GM20431 (cell line): ENCODE measurements around the gene TAC4.
"Not testable (repeated sequence)": the region's sequence is repeated elsewhere in the genome, so short reads cannot be mapped to it uniquely, and the experiment has no call there.

Experiments
- in situ Hi-C: fragments of 300-500 bp; cut with MseI, MboI; formaldehyde crosslinking; loops from one replicate; pipeline ENCODE4 v1.15.0; 2020; ENCODE audit warnings: low sequenced_read_pairs; ENCODE audit not compliant: unreplicated experiment

TAC4 gene

DNA sequence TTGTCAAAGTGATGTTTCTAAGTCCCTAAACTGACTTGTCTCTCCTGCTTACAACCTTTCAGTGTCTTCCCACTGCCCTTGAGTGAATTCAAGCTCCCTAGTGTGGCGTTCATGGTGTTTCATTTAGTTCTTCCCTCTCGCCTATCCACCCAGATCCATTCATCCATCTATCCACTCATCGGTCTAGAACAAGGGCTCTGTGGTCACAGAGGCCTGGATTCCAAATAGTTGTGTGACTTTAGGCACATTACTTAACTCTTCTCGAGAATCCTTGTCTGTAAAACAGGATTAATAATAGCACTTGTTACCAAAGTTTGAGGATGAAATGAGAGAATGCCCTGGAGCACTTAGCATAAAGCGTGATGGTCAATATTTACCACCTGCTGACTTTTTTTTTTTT, 870 bp upstream of the TAC4 start:
- in situ Hi-C loops, result no loop called here

DNA sequence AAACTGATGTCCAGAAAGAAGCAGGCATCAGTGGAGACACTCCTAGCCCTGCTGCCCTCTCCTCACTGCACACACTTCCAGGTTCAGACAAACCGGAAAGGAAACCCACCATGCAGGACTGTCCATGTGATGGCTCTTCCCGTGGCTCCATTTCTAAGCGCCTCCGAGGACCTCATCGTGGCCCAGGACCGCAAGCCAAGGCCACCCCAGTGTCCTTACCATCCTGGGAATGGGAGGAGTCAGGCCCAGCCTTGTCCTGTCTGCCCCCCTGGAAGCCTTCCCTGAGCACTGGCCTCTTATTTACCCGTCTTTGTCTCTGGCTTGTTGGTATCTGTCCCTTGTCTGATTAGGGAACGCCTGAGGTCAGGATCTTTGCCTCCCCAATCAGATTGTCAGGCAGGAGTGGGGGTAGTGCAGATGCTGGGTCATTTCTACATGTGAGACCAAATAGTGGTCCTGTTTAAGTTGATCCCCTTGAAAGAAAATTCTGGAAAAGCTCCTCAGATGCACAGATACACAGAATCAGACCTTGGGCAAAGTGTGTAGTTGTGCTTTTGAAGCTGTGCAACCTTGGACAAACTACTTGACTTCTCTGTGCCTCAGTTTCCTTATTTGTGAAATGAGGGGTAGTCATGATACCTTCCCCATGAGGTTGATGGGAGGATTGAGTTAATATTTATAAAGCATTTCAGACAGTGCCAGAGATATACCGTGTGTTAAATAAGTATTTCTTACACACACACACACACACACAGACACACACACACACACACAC, 744 bp downstream of the TAC4 start:
- in situ Hi-C loops, result no loop called here

DNA sequence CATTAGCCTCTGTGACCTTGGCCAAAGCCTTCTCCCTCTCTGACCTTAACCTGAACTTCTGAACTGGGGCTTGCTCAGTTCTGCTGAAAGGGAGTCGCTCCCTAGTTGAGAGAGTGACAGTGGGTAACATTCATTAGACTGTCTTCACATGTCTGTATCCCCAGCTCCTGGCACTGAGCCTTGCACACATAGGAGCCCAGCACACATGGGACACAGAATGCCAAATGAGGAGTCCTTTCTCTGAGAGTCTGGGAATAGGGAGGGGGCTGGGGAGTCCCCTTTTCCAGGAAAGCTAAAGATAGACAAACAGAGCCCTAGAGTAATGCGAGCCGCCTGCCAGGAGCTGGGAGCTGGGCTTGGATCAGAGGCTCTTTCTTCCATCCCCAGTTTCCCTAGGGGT, 2.5 kb downstream of the TAC4 start:
- in situ Hi-C loops, result no loop called here

DNA sequence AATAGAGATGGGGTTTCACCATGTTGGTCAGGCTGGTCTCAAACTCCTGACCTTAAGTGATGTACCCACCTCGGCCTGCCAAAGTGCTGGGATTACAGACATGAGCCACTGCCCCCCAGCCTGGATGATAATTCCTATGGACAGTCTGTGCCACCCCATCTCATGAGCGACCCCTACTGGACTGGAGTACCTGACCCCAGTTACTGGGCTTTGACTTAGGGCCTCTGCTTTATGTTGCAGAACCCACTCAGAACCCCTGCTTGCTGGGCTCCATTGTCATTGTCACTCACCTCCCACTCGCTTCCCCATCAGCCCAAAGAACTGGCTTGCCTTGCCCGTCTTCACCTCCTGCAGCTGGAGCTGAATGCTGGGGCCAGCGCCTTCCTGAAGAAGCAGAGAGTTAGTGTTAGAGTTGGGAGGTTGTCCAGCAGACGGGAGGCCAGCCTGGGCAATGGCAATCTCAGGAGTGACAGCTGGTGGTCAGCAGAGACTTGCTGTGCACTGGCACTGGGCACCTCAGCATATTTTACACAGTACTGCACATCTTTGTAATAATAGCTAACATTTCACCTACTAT, 4.0 kb downstream of the TAC4 start:
- in situ Hi-C loops, result no loop called here

DNA sequence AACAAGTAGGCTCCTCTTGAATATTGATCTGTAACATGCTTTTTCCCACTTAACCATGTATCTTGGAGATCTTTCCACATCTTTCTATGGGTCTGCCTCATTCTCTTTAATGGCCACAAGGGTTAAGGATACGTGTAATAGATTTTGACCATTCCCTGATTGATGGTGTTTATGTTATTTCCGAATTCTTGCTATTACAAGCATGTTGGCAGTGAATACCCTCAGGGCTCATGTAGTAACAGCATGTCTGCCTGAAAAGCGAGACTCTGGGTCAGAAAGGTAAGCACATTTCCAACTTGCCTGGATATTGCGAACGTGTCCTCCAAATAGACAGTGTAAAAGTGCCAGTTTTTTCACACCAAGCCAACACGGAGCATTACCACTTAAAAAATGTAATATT, 5.0 kb downstream of the TAC4 start:
- in situ Hi-C loops, result no loop called here

DNA sequence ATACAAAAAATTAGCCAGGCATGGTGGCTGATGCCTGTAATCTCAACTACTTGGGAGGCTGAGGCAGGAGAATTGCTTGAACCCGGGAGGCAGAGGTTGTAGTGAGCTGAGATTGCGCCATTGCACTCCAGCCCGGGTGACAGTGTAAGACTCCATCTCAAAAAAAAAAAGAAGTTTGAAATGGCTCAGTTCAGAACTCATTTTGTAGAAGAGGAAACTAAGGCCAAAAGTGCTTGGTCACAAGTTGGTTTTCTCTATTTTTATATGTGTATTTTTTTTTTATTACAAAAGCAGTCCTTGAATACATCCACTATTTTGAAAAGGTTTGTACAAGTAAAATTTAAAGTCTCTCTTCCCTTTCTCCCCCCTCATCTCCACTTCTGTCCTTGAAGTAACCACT, 5.5 kb downstream of the TAC4 start:
- in situ Hi-C loops, result no loop called here

DNA sequence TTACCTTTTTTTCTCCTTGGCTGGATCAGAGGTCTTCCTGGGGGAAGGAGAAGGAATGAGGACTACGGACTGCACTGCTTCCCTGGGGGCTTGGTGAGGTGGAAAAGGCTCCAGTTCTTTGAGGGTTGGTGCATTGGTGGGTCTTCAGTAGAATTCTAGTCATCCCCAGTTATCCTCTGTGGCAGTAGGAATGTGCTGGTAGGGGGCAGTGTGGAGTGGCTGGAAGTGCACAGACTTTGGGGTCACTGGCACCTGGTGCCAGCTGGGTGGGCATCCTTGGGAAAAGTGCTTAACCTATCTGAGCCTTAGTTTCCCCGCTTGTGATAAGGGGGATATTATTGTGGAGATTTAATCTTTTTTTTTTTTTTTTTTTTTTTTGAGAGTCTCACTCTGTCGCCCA, 6.3 kb downstream of the TAC4 start:
- in situ Hi-C loops, result no loop called here

DNA sequence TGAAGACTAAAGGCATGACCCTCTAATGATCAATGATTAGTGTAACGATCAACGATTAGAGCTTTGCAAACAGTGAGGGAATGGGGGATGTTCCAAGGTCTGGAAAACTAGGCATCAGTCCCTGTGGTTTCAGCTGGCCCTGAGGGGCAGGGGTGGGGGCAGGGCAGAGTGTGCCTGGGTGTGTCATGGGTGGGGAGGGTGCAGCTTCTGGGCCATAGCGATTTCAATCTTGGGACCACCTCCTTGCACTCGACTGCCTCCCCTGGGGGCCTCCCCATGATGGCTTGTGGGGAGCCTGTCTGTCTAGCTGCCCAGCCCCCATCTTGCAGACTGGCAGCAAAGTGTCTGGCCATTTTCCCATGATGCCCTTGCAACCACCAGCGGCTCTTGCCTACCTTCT, 8.4 kb downstream of the TAC4 start:
- in situ Hi-C loops, result no loop called here

DNA sequence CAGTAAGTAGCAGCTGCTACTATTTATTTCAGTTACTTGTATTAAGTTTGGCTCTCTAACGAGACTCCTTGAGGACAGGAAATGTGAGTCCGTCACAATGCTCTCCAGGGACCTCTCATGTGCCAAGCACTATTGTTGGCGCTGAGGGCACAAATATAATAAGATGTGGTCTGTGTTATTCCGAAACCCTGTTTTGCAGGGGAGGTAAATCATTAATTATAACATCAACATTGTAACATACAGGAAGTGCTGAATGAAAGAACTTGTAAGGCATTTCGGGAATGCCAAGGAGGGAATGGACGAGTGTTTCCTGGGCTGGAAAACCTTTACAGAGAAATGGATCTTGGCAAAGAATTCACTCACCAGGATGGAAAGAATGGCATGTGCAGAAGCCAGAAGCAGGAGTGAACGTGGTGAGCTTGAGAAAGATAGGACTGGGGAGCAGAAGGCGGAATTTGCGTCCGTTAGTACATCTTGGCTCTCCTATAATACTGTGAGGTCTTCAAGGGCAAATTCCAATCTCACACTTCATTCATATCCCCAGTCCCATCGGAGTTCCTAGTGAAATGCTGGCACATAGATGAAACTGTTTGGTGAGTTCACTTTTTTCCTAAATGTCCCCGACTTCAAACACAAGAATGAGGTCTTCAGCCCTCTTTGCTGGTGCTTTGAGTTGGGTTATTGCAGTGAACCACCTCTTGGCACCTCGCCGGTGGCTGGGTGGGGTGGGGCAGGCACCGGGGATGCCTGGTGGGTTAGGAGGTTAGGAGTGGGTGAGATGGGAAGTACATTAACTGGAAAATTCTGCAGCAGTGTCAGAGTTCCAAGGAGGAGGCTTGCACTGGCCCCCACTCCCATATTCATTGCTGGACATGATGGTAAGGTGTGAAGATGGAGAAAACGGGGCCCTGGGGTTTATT, 11.5 kb downstream of the TAC4 start:
- in situ Hi-C loops, result no loop called here

DNA sequence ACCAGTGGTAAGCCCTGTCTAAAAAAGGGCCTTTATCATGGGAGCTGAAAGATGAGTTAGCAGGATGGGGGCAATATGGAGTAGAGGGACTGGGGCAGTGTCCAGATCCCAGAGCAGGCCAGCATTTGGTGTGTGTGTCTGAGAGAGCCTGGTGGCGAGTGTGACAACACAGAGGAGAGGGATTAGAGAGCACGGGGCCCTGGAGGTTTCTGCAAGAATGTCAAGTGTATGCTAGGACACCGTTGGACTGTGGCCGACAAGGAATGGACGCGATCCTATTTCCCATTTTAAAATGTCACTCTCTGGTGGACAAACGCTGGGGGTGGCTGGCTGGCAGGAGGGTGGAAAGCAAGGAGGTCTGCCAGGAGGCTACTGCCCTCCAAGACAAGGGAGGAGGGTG, 12.4 kb downstream of the TAC4 start:
- in situ Hi-C loops, result no loop called here

DNA sequence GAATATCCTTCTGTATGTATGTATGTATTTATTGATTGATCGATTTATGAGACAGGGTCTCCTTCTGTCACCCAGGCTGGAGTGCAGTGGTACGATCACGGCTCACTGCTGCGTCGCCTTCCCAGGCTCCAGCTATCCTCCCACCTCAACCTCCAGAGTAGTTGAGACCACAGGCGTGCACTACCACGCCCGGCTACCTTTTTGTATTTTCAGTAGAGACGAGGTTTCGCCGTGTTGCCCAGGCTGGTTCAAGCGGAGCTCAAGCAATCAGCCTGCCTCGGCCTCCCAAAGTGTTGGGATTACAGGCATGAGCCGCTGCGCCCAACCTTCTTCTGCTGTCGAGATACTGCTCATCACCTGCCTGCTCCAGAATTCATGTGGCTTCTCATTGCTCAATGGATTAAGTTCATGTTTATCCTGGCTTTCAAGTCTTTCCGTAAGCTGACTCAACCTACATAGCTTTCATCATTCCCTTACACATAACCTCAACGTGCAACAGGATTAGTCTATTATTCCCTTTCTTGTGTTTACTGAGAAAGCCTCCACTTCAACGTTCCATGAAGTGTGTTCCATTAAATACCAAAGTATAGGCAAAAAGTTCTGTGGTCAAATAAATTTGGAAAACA, 13.6 kb downstream of the TAC4 start:
- in situ Hi-C loops, result no loop called here

DNA sequence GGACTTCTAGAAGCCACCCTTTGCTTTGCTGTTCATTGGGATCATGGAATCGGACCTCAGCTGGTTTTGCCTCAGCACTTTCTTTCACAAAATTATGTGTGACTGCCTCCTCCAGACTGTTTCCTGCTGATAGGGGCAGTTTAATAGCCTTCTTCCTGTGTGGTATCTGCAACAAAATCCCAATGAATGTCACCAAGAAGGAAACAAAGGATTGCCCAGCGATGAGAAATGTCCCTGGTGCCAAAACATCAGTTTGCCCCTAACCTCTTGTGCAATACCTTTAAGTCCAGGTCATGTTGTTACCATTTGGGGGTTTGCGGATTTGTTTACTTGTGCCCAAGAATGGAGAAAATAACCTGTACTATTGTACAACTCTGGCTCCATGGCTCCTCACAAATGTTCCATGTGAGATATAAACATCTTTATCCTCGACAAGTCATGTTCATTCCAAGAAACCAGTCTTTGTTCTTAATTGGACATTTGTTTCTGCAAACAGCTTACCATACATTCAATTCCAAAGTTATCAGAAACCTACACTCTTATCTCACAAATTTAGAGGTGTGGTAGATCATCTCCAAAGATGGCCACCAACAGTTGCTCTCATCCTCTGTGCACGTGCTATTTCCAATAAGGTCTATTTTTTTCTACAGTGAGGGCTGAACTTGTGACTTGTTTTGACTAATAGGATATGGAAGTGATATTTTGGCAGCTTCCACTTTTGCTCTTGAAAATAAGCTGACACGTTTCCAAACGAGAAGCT, 14.8 kb downstream of the TAC4 start:
- in situ Hi-C loops, result no loop called here

DNA sequence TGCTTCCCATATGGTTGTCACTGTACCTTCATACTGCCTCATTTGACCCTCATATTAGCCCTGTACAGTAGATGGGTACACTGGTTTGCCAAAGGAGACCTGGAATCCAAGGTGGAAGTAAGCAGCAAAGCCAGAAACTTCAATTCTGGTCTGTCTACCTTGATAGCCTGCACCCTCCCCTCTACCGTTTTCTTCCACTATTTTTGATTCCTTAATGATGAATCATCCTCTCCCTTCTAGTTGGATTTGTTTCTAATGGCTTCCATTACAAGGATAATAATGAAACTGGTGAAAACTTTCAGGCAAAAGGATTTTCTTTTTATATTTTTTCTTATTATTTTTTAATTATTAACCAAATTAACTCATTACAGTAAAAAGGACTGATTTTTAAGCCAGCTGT, 17.3 kb downstream of the TAC4 start:
- in situ Hi-C loops, result no loop called here

DNA sequence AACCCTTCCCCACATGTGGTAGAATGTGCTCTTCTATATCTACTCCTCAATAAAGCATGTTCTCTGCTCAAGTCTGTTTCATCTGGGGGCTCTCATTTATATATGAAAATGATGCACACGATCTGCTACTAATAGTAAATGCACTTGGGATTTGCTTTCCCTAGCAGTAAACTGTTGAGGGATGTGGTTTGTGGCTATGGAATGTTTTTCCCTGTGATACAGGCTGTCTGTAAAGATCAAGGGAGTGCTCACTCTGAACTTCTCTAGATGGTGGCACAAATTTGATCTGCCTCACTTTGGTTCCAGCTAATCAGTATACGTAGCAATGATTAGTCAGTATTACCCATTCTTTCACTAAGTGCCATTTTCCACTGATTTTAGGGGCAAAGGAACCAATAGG, 18.8 kb downstream of the TAC4 start:
- in situ Hi-C loops, result no loop called here

DNA sequence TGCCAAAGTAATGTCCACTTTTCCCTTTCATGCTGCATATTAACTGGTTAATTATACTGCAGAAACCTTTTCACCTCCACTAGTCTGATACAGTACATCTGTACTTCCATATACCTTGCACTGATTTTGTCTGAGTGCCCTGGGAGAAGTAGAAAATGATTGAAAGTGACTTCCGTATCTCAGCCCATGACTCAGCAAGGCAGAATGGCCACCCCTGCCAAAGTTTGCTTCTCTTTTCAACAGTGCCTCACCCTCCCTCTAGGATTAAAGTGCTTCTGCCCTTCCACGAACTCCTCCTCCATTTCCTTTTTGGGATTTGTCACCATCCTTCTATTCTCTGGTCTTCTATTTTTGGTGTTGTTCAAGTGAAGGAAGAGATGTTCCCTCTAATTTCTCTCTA, 19.5 kb downstream of the TAC4 start:
- in situ Hi-C loops, result not testable (repeated sequence)

DNA sequence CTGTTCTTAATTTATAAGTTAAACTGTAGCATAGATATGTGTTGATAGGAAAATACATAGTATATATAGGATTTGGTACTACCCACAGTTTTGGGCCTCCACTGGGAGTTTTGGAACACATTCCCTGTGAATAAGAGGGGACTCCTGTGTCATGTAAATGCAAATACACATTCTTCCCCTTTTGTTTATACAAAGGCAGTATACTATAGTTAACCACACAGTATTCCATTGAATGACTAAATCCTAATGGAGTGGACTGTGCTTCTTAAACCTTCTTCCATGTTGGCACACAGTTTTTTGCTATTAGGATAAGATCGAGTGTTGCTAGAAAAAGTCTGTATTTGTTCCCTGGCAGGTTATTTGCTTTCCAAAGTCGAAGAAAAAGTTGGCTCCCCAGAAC, 22.2 kb downstream of the TAC4 start:
- in situ Hi-C loops, result no loop called here

DNA sequence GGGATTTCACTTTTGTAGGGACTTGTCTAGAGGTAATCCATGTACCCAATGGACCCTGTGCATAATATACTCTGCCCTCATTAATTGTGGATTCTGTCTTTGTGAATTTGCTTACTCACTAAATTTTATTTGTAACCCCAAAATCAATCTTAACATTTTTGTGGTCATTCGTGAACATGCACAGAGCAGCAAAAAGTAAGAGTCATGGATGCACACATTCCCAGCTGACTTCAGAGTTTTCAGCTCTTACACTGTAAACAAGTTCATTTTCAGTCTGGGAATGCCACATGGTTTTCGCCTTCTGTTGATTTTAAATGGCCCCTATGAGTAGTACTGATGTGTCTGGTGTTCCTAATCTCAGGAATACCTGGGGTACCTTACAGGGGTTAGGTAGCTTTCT, 24.3 kb downstream of the TAC4 start:
- in situ Hi-C loops, result no loop called here

DNA sequence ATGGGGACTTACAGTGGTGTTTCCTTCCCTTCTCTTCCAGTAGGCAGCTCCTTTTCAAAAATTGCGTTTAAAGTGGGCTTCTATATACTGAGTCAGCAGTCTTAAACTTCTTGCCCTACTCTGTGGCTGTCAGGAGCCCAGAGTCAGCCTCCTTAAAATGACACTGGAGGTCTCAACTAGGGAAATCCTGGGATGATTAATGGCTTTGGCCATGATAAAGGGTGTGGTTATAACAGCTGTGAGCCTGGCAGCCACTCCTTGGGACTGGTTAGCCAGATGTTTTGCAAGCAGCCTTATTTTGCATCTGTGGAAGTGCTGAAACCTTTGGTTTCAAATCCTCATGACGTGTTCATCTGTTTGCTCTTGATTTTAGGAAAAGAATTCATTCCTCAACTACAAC, 25.0 kb downstream of the TAC4 start:
- in situ Hi-C loops, result no loop called here

DNA sequence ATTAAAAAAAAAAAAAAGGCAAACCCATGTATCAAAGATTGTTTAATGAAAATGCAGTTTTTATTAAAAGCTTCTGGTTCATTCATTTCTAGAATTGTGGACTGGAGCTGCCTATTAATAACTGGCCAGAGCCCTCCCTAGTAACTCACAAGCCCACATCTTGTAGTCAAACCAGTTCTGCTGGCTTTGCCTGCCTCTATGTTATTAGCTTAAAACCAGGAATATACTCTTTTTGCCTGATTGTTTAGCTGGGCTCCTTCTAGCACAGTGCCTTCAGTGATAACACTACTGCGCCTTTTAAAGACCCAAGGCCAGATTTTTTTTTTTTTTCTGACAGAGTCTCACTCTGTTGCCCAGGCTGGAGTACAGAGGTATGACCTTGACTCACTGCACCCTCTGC, 26.0 kb downstream of the TAC4 start:
- in situ Hi-C loops, result no loop called here

DNA sequence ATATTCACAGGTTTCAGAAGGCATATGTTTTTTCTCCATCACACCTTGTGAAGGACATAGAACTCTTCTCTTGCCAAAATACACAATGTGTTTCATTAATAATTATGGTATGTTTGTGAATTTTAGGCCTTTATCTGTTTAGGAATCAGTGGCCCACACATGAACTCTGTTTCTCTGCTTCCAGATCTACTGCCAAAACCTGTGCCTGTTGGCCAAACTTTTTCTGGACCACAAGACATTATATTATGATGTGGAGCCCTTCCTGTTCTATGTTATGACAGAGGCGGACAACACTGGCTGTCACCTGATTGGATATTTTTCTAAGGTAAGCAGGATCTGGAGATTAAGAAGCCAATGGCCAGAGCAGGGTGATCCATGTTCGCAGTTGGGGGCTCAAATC, 26.4 kb downstream of the TAC4 start:
- in situ Hi-C loops, result no loop called here
